ENCODE data around the gene PTH2.

PTH2 gene

DNA sequence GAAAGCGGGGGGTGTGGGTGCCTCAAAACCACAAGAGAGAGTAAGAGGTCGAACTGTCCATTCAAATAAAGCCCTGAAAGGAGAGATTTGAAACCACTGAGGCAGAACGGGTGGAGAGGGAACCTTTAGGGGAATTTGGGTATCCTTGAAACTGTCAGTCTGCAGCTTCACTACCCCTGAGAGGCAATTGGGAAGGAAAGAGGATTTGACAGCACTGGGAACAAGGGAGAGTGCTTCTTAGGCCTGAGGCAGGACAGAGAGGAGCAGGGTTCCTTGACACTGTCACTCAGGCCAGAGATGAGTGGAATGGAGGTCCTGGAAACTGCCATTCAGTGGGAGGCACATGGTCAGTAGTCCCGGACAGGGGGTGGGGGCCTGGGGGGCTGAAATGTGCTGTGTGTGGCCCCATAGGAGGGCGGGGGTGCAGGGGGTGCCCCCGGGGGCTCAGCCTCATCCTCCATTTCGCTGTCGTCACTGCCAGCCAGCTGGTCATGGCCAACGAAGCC lies 7.0 kb upstream of the PTH2 start:
- Mint-ChIP-seq H3K27ac (no peak overlapping the region), H3K27me3 (ENCODE audit: low read depth) (peaks cover 96% of the 10 kb centered on the region), H3K9me3 (no peaks in the 10 kb centered on the region), H3K36me3 (ENCODE audit: low read depth) (peaks cover 6% of the 10 kb centered on the region), H3K4me1 (ENCODE audit: low read depth) (peaks cover 31% of the 10 kb centered on the region), H3K4me3 (no peak overlapping the region)

DNA sequence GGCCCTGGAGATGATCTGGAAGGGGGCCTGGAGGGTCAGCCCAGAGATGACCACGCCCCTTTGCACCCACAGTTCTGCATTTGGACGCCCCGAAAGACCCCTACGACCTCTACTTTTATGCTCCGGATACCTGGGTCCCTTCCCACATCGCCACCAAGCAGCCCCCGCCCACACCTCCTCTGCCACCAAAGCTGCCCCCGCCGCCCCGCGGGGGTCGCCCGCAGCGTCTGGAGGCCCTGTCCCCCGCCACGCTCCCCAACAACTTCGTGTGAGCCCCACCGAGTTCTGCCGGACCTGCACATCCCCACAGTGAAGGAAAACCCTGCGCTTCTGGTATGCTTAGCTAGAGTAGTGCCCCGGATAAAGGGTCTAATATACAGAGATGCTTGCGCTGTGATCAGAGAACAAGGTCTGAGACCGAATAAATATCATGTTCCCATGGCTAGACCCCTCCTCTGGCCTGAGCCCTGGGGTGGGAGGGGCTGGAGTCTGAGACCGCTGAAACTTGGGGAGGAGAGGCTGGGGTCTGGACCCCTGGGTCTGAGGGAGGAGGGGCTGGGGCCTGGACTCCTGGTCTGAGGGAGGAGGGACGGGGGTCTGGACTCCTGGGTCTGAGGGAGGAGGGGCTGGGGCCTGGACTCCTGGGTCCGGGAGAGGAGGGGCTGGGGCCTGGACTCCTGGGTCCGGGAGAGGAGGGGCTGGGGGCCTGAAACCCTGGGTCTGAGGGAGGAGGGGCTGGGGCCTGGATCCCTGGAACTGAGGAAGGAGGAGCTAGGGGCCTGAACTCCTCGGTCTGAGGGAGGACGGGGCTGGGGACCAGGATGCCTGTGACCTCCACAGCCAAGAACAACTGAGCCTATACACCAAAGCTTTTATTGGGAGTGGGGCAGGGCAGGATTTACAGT lies 5.6 kb upstream of the PTH2 start:
- Mint-ChIP-seq H3K4me3 (peak overlapping the region; percentile 40), H3K9me3 (no peaks in the 10 kb centered on the region), H3K36me3 (ENCODE audit: low read depth) (peaks cover 7% of the 10 kb centered on the region), H3K27me3 (ENCODE audit: low read depth) (peaks cover 96% of the 10 kb centered on the region), H3K27ac (no peak overlapping the region), H3K4me1 (ENCODE audit: low read depth) (peaks cover 39% of the 10 kb centered on the region)

DNA sequence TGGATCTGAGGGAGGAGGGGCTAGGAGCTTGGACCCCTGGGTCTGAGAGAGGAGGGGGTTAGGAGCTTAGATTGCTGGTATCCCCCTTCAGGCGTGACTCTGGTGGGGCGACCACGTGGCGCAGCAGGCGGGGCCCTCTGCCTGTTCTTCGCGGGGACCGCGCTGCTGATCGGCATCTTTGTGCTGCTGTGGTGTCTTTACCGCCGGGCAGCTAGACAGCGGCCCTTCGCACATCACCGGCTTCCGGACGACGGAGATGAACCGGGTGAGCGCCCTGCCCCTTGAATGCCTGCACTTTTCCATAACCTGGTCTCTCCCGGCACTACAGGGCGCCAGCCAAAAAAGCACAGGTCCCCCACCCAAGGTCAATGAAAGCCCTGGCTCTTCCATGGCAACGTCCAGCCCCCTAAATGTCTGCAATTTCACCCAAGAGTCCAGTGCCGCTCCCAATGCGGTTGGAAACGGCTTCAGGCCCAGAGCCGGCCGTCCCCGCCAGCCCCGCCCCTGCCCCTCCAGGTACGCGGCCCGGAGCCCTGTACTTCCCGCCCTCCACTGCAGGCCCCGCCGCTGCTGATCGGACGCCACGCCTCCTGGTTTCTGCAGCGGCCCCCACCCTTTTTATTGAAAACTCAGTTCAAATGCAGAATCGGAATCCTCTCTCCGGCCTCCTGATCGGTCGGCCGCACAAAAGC lies 4.8 kb upstream of the PTH2 start:
- peaks cover 10% of the 10 kb centered on the region for H3K36me3 Mint-ChIP-seq (ENCODE audit: low read depth)
- peaks cover 95% of the 10 kb centered on the region for H3K27me3 Mint-ChIP-seq (ENCODE audit: low read depth)
- H3K27ac Mint-ChIP-seq = no peak overlapping the region
- no peaks in the 10 kb centered on the region for H3K9me3 Mint-ChIP-seq
- H3K4me1 Mint-ChIP-seq (ENCODE audit: low read depth) = peaks cover 41% of the 10 kb centered on the region
- no peak overlapping the region for H3K4me3 Mint-ChIP-seq

DNA sequence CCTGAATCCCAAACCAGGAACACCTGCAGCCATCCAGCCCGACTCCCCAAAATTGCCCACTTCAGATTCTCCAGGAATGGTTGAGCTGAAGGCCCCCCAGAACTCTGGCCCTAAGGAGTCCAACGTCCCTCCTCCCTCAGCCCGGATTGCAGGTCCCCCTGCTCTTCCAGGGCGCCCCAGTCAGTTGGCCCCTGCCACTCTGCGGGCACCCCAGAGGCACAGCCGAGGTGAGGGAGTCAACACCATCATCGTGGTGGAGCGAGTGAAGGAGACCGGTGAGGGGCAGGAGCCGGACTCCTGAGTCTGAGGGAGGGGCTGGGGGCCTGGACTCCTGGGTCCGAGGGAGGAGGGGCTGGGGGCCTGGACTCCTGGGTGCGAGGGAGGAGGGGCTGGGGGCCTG lies 4.1 kb upstream of the PTH2 start:
- no peaks in the 10 kb centered on the region for H3K9me3 Mint-ChIP-seq
- peaks cover 10% of the 10 kb centered on the region for H3K36me3 Mint-ChIP-seq (ENCODE audit: low read depth)
- peaks cover 46% of the 10 kb centered on the region for H3K4me1 Mint-ChIP-seq (ENCODE audit: low read depth)
- H3K27me3 Mint-ChIP-seq (ENCODE audit: low read depth) = peaks cover 94% of the 10 kb centered on the region
- no peak overlapping the region for H3K4me3 Mint-ChIP-seq
- no peak overlapping the region for H3K27ac Mint-ChIP-seq

DNA sequence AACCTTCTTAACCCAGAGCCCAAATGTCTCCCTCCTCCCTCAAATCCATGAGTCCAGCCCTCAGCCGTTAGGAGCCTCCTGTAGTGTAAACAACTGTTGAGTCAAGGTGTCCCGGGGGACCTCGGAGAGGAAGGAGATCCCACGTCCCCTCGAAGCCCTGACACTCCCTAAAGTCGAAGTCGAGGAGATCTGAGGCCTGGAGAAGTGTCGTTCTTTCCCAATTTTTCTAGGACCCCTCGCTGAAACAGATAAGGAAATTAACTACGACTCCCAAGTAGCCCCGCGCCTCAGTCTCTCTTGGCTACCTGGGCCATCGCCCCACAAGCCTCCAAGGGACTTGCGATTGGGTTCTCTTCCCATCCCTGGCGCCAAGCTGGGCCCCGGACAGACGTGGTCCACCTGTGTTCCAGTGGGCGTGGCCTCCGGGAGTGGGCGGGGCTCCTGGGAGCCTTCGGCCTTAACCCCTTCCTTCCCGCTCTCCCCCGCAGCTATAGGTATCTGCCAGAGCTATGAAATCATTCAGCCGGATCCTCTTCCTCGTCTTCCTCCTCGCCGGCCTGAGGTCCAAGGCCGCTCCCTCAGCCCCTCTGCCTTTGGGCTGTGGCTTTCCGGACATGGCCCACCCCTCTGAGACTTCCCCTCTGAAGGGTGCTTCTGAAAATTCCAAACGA lies 2.8 kb upstream of the PTH2 start:
- H3K36me3 Mint-ChIP-seq (ENCODE audit: low read depth) = peaks cover 10% of the 10 kb centered on the region
- H3K27me3 Mint-ChIP-seq (ENCODE audit: low read depth) = peaks cover 97% of the 10 kb centered on the region
- no peak overlapping the region for H3K27ac Mint-ChIP-seq
- H3K9me3 Mint-ChIP-seq = no peaks in the 10 kb centered on the region
- H3K4me3 Mint-ChIP-seq = no peak overlapping the region
- peaks cover 53% of the 10 kb centered on the region for H3K4me1 Mint-ChIP-seq (ENCODE audit: low read depth)

DNA sequence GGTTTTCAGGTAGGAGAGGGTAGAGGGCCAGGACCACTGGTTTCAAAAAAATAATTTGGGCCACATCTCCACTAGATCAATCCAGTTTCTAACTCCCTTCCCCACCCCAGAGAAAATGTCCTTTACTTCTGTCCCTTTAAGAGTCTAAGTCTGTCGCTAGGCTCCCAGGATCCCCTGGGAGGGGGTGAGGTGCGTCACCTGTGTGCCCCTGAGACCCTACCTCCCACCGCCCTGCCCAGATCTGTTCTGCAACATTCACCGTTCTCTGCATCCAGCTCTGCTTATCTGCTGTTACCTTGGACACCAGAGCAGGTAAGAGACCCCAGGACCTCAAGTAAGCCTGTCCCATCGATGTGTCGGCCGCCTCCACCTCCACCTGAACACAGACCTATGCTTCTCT lies 1.9 kb upstream of the PTH2 start, which contains the start of gene GFY:
TSS of gene GFY (plus strand) at position 211 of the 400 bp plus-strand sequence. CDS start 1,043 bp downstream, outside the sequence.
- no peak within 1 kb of the TSS for H3K4me3 Mint-ChIP-seq
- H3K4me1 Mint-ChIP-seq (ENCODE audit: low read depth) = peaks cover 52% of the 10 kb centered on the region
- peak within 1 kb of the TSS; percentile 15 for H3K27ac Mint-ChIP-seq
- peaks cover 10% of the 10 kb centered on the region for H3K36me3 Mint-ChIP-seq (ENCODE audit: low read depth)
- no peaks in the 10 kb centered on the region for H3K9me3 Mint-ChIP-seq
- peaks cover 97% of the 10 kb centered on the region for H3K27me3 Mint-ChIP-seq (ENCODE audit: low read depth)

DNA sequence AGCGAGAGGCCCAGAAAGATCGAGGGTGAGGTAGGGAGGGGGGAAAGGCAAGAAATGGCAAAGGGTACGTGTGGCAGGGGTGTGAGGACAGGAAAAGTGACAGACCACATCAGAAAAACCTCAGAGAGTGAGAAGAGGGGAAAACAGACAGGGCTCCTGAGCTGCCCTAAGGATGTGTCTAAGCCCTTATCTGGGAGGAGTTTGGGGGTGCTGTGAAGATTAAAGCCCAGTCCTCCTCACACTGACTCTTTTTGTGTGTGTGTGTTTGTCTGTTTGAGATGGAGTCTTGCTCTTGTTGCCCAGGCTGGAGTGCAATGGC lies 703 bp upstream of the PTH2 start:
- H3K27ac Mint-ChIP-seq = no peak overlapping the region
- H3K27me3 Mint-ChIP-seq (ENCODE audit: low read depth) = peaks cover 97% of the 10 kb centered on the region
- H3K4me1 Mint-ChIP-seq (ENCODE audit: low read depth) = peaks cover 49% of the 10 kb centered on the region
- H3K4me3 Mint-ChIP-seq = peak overlapping the region; percentile 59
- peaks cover 10% of the 10 kb centered on the region for H3K36me3 Mint-ChIP-seq (ENCODE audit: low read depth)
- H3K9me3 Mint-ChIP-seq = no peaks in the 10 kb centered on the region

DNA sequence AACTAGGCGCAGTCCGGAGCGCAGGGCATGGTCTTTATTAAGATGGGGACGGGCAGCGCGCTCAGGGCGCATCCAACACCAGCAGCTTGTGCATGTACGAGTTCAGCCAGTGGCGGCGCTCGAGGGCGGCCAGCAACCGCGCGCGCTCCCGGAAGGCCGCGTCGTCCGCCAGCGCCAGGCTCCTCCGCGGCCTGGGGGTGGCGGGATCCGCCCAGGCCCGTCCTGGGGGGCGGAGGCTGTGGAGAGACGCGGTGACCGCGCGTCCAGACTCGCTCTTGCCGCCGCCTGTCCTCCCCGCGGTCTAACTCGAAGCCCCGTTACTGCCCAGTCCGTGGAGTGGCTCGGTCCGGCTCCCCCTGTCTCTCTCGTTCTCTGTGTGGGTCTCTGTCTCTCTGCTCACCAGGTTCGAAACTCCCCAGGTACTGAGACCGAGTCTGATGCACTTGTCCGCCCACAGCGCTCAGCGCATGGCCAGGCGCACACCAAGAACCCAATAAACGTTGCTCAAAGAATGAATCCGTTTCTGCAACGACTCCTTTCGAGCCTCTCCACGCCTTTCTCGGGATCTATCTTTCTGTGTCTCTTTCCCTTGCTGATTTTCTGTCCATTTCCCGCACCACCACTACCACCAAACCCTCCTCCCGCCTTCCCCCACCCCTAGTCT lies 702 bp downstream of the PTH2 start:
- Mint-ChIP-seq H3K4me1 (ENCODE audit: low read depth) (peaks cover 42% of the 10 kb centered on the region), H3K4me3 (peak overlapping the region; percentile 83), H3K36me3 (ENCODE audit: low read depth) (peaks cover 8% of the 10 kb centered on the region), H3K27ac (no peak overlapping the region), H3K9me3 (no peaks in the 10 kb centered on the region), H3K27me3 (ENCODE audit: low read depth) (peaks cover 95% of the 10 kb centered on the region)

DNA sequence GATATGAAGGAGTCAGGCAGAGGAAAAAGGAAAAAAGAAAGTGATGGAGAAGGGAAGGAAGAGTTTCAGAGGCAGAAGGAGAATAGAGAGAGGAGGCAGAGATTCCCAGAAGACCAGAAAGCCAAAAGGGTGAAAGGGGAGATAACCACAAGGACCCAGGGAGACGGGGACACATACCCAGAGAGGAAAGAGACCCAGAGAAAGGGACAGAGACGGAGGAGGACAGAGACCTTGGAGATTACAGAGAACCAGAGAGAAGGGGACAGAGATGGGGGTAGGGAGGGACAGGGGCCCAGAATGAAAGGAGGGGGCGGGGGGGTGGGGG lies 1.4 kb downstream of the PTH2 start:
- H3K4me3 Mint-ChIP-seq = peak overlapping the region; percentile 62
- H3K36me3 Mint-ChIP-seq (ENCODE audit: low read depth) = peaks cover 6% of the 10 kb centered on the region
- H3K9me3 Mint-ChIP-seq = no peaks in the 10 kb centered on the region
- peaks cover 37% of the 10 kb centered on the region for H3K4me1 Mint-ChIP-seq (ENCODE audit: low read depth)
- H3K27ac Mint-ChIP-seq = no peak overlapping the region
- peaks cover 92% of the 10 kb centered on the region for H3K27me3 Mint-ChIP-seq (ENCODE audit: low read depth)

DNA sequence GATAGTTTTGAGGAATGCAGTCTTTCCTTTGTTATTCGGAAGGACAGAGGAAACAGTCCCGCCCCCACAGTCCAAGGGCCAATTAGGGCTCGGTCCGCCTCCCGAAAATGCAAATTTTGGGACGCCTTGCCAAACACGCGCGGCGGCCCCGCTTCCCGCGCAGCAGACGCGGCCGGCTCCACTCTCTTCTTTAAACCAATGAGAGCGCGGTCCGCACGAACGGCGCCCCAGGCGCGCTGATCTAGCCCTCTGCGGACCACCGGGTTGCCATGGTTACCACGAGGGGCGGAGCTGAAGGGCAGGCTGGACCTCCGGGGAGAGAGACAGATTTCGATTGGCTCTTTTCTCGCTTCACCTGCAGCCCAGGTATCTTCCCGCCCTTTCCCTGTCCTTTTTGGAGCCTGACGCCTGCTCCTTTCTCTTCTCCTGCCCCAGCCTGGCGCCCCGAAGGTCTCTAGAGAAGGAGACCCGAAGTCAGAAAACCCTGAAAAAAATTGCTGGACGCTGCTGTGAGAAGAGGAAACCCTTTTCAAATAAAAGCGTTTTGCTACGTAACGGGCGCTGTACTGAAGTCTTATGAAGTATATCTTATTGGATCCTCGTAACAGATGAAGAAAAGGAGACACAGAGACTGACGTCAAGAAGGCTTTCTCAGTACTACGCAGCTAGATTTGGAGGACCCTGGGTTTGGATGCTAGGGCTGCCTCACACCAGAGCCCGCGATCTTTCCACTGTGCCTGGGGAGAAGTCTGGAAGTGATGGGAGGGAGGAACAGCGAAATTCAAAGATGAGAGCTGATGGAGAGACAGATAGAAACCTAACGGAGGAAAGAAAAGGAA lies 2.0 kb downstream of the PTH2 start:
- peak overlapping the region; percentile 62 for H3K4me3 Mint-ChIP-seq
- H3K9me3 Mint-ChIP-seq = no peaks in the 10 kb centered on the region
- H3K36me3 Mint-ChIP-seq (ENCODE audit: low read depth) = peaks cover 4% of the 10 kb centered on the region
- peaks cover 32% of the 10 kb centered on the region for H3K4me1 Mint-ChIP-seq (ENCODE audit: low read depth)
- H3K27ac Mint-ChIP-seq = no peak overlapping the region
- H3K27me3 Mint-ChIP-seq (ENCODE audit: low read depth) = peaks cover 87% of the 10 kb centered on the region

DNA sequence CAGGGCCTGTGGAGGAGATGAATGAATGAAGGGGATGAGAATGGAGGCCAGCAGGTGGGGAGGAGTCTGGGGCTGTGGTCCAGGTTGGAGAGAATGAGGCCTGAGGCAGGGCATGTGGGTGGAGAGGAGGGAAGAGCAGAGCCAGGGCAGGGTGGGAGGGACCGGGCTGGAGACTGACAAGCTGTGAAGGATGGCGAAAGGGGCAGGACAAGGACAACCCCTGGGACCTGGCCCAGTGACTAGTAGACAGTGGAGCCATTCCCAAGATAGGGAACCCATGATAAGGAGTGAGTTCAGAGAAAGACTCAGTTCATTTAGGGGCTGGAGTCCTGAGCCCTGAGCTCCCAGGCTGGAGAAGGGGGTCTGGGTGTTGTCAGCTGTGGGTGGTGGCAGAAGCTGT lies 3.0 kb downstream of the PTH2 start:
- no peak overlapping the region for H3K4me3 Mint-ChIP-seq
- no peak overlapping the region for H3K27ac Mint-ChIP-seq
- peaks cover 28% of the 10 kb centered on the region for H3K4me1 Mint-ChIP-seq (ENCODE audit: low read depth)
- peaks cover 83% of the 10 kb centered on the region for H3K27me3 Mint-ChIP-seq (ENCODE audit: low read depth)
- no peaks in the 10 kb centered on the region for H3K9me3 Mint-ChIP-seq
- peaks cover 4% of the 10 kb centered on the region for H3K36me3 Mint-ChIP-seq (ENCODE audit: low read depth)

DNA sequence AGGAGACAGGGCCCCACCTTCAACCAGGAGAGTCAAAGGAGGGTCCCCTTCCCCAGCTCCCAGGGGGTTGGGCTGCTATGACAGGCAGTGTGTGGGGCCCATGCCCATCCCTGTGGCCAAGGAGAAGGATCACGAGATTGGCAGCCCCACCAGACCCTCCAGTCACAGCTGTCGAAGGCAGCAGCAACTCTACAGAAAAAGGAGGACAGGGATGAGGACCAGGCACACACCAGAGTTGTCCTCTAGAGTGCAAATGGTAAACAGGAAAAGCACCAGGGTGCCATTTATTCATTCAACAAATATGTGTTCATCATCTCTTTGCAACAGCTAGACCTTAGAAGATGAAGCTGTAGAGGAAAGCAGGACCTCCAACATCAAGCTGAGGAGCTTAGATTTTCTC lies 4.1 kb downstream of the PTH2 start:
- H3K27me3 Mint-ChIP-seq (ENCODE audit: low read depth) = peaks cover 73% of the 10 kb centered on the region
- no peaks in the 10 kb centered on the region for H3K9me3 Mint-ChIP-seq
- H3K4me1 Mint-ChIP-seq (ENCODE audit: low read depth) = peaks cover 23% of the 10 kb centered on the region
- H3K4me3 Mint-ChIP-seq = no peak overlapping the region
- peaks cover 4% of the 10 kb centered on the region for H3K36me3 Mint-ChIP-seq (ENCODE audit: low read depth)
- no peak overlapping the region for H3K27ac Mint-ChIP-seq

DNA sequence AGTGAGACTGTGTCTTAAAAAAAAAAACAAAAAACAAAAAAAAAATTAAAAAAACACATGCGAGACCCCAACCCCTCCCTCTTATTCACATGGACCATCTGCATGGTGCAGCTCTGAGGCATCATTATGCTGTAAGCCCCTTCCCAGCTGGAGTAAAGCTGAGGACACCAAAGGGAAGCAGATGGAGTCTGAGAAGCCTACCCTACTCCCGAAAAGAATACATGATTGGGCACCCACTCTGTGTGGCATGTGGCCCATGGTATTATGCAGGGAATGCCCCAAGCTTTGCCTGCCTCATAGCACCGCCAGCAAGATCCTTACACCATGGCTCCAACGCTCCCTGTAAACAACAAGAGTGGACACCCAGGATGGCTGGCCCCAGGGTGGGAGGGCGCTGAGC lies 4.7 kb downstream of the PTH2 start:
- no peak overlapping the region for H3K27ac Mint-ChIP-seq
- H3K9me3 Mint-ChIP-seq = no peaks in the 10 kb centered on the region
- peaks cover 17% of the 10 kb centered on the region for H3K4me1 Mint-ChIP-seq (ENCODE audit: low read depth)
- H3K36me3 Mint-ChIP-seq (ENCODE audit: low read depth) = peaks cover under 1% of the 10 kb centered on the region
- no peak overlapping the region for H3K4me3 Mint-ChIP-seq
- H3K27me3 Mint-ChIP-seq (ENCODE audit: low read depth) = peaks cover 66% of the 10 kb centered on the region

Measured in T-helper 1 cell treated with Interleukin-12 subunit alpha and Interleukin-12 subunit beta and Interleukin-4 antibody, amounts not matched to agents 30 μg/mL and 1 μg/mL, for 36 hours (primary cell).